Measurements from ENCODE around the gene DNAJC21.

The DNAJC21 gene

DNA sequence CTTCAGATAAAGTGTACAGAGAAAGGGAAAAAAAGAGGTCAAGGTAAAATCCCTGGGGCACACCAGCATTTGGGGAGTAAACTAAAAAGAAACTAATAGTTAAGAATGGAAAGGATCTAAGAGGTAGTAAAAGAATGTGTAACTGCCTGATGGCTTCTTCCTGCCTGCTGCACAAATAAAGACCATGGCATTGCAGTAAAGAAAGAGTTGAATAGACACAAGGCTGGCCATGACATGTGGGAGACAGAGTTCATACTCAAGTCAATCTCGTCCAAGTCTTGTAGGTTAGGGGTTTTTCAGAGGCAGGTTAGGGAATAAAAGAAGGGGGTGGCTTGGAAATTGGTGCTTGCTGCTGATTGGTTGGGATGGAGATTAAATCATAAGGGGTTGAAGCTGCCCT lies 57.6 kb downstream of the DNAJC21 start:
- Histone ChIP-seq H3F3A (ENCODE audit: insufficient read depth) (no peaks in the 10 kb centered on the region), H4K20me1 (ENCODE audit: low read depth, low read length) (no peaks in the 10 kb centered on the region), H2AFZ (ENCODE audit: low read depth, low read length, severe bottlenecking) (no peak overlapping the region), H3K9me2 (replicated peaks; ENCODE audit: insufficient read depth, low read length) (no peaks in the 10 kb centered on the region), H3K79me2 (ENCODE audit: insufficient read depth, low read length) (no peaks in the 10 kb centered on the region), H3K36me3 (ENCODE audit: low read length) (0 out of 2 replicates have a peak, but pooled peaks cover 3% of the 10 kb centered on the region), H3K27ac (ENCODE audit: low read depth, low read length) (no peak overlapping the region), H3K27me3 (ENCODE audit: low read length) (no peaks in the 10 kb centered on the region), H3K4me3 (ENCODE audit: insufficient read depth, low read length, poor library complexity, severe bottlenecking) (no peak overlapping the region), H3K4me2 (ENCODE audit: low read depth, low read length, poor library complexity, severe bottlenecking) (no peak overlapping the region), H3K9me3 (ENCODE audit: insufficient read depth, low read length) (peaks cover 14% of the 10 kb centered on the region; the same call in 1 of the 2 replicates), H3K9ac (ENCODE audit: low read length) (no peak overlapping the region)
- TF ChIP-seq, protein P1, sequence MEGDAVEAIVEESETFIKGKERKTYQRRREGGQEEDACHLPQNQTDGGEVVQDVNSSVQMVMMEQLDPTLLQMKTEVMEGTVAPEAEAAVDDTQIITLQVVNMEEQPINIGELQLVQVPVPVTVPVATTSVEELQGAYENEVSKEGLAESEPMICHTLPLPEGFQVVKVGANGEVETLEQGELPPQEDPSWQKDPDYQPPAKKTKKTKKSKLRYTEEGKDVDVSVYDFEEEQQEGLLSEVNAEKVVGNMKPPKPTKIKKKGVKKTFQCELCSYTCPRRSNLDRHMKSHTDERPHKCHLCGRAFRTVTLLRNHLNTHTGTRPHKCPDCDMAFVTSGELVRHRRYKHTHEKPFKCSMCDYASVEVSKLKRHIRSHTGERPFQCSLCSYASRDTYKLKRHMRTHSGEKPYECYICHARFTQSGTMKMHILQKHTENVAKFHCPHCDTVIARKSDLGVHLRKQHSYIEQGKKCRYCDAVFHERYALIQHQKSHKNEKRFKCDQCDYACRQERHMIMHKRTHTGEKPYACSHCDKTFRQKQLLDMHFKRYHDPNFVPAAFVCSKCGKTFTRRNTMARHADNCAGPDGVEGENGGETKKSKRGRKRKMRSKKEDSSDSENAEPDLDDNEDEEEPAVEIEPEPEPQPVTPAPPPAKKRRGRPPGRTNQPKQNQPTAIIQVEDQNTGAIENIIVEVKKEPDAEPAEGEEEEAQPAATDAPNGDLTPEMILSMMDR (IDR thresholded peaks at IDR 0.05; ENCODE audit: insufficient read depth, low read length, poor library complexity, severe bottlenecking) = no peak
- TF ChIP-seq EZH2phosphoT487 (conservative IDR thresholded peaks at IDR 0.05; ENCODE audit: low read length) = no peak

DNA sequence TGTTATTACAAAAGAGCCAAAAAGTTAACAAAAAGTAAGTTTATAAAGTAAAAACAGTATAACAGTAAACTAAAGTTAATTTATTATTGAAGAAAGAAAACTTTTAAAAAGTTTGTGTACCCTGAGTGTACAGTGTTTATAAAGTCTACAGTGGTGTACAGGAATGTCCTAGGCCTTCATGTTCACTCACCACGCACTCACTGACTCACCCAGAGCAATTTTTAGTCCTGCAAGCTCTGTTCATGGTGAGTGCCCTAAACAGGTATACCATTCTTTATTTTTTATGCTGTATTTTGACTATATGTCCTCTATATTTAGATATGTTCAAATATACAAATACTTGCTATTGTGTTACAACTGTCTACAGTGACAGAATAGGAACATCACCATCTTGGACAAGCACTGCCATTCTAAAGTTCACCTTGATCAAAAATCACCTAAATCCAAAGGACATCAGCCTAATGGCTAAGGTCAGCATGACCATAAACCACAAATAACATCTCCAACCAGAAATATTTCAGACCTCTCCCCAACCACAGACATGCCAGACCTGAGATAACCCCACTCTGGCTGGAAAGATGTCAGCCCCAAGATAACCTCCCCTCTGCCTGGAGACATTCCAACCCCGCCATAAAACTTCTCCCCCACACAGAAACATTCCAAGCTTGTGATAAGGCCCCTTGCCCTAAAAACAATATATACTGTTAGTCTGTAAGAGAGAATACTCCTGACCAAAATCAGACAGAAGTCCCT lies 62.3 kb downstream of the DNAJC21 start:
- 0 out of 2 replicates have a peak, but pooled peaks cover 4% of the 10 kb centered on the region for H3K9me3 ChIP-seq (ENCODE audit: insufficient read depth, low read length)
- no peaks in the 10 kb centered on the region for H3K79me2 ChIP-seq (ENCODE audit: insufficient read depth, low read length)
- H3K4me2 ChIP-seq (ENCODE audit: low read depth, low read length, poor library complexity, severe bottlenecking) = no peak overlapping the region
- no peak overlapping the region for H2AFZ ChIP-seq (ENCODE audit: low read depth, low read length, severe bottlenecking)
- H3F3A ChIP-seq (ENCODE audit: insufficient read depth) = no peaks in the 10 kb centered on the region
- H3K27me3 ChIP-seq (ENCODE audit: low read length) = no peaks in the 10 kb centered on the region
- H3K36me3 ChIP-seq (ENCODE audit: low read length) = no peaks in the 10 kb centered on the region
- H3K27ac ChIP-seq (ENCODE audit: low read depth, low read length) = no peak overlapping the region
- no peak overlapping the region for H3K4me3 ChIP-seq (ENCODE audit: insufficient read depth, low read length, poor library complexity, severe bottlenecking)
- no peak overlapping the region for H3K9ac ChIP-seq (ENCODE audit: low read length)
- H3K9me2 ChIP-seq (replicated peaks; ENCODE audit: insufficient read depth, low read length) = no peaks in the 10 kb centered on the region
- no peak for TF ChIP-seq EZH2phosphoT487 (conservative IDR thresholded peaks at IDR 0.05; ENCODE audit: low read length)
- TF ChIP-seq, protein P1 (IDR thresholded peaks at IDR 0.05; ENCODE audit: insufficient read depth, low read length, poor library complexity, severe bottlenecking) = no peak
- H4K20me1 ChIP-seq (ENCODE audit: low read depth, low read length) = no peaks in the 10 kb centered on the region

DNA sequence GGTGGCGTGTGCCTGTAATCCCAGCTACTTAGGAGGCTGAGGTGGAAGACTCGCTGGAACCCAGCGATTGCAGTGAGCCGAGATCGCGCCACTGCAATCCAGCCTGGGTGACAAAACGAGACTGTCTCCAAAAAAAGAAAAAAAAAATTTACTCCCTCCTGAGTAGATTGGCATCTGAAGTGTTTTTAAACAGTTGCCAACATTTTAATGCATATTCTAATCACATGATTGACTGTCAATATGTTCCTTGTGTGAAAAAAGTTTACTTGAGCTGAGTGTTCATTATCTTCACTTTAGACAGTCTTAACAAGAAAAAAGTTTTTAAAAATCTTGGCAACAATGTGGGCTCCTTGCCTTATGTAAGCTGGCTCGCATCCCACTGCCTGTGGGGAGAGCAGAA lies 64.6 kb downstream of the DNAJC21 start:
- no peak overlapping the region for H3K9ac ChIP-seq (ENCODE audit: low read length)
- H4K20me1 ChIP-seq (ENCODE audit: low read depth, low read length) = no peaks in the 10 kb centered on the region
- H2AFZ ChIP-seq (ENCODE audit: low read depth, low read length, severe bottlenecking) = no peak overlapping the region
- no peak for TF ChIP-seq EZH2phosphoT487 (conservative IDR thresholded peaks at IDR 0.05; ENCODE audit: low read length)
- TF ChIP-seq, protein P1 (IDR thresholded peaks at IDR 0.05; ENCODE audit: insufficient read depth, low read length, poor library complexity, severe bottlenecking) = no peak
- H3K79me2 ChIP-seq (ENCODE audit: insufficient read depth, low read length) = no peaks in the 10 kb centered on the region
- no peak overlapping the region for H3K4me2 ChIP-seq (ENCODE audit: low read depth, low read length, poor library complexity, severe bottlenecking)
- H3K36me3 ChIP-seq (ENCODE audit: low read length) = no peaks in the 10 kb centered on the region
- H3K4me3 ChIP-seq (ENCODE audit: insufficient read depth, low read length, poor library complexity, severe bottlenecking) = no peak overlapping the region
- H3K27ac ChIP-seq (ENCODE audit: low read depth, low read length) = no peak overlapping the region
- no peaks in the 10 kb centered on the region for H3K27me3 ChIP-seq (ENCODE audit: low read length)
- H3K9me2 ChIP-seq (replicated peaks; ENCODE audit: insufficient read depth, low read length) = no peaks in the 10 kb centered on the region
- no peaks in the 10 kb centered on the region for H3K9me3 ChIP-seq (ENCODE audit: insufficient read depth, low read length)
- no peaks in the 10 kb centered on the region for H3F3A ChIP-seq (ENCODE audit: insufficient read depth)
